ENCODE results near the gene SLC38A1.

Gene SLC38A1

GRCh38 chr12:46160981-46161690 lies 107.7 kb downstream of the SLC38A1 start:
- no peak for DNase-seq

- DNase-seq, result no peak
These were observed 108.5 kb downstream of the SLC38A1 start for GRCh38 chr12:46160101-46160980.

- no peak for DNase-seq
These were observed 109.4 kb downstream of the SLC38A1 start for GRCh38 chr12:46159309-46159901.

- DNase-seq, result no peak
These were observed 110.3 kb downstream of the SLC38A1 start for GRCh38 chr12:46158501-46158900.

GRCh38 chr12:46154221-46154985 lies 114.4 kb downstream of the SLC38A1 start:
- DNase-seq, result no peak

DNA sequence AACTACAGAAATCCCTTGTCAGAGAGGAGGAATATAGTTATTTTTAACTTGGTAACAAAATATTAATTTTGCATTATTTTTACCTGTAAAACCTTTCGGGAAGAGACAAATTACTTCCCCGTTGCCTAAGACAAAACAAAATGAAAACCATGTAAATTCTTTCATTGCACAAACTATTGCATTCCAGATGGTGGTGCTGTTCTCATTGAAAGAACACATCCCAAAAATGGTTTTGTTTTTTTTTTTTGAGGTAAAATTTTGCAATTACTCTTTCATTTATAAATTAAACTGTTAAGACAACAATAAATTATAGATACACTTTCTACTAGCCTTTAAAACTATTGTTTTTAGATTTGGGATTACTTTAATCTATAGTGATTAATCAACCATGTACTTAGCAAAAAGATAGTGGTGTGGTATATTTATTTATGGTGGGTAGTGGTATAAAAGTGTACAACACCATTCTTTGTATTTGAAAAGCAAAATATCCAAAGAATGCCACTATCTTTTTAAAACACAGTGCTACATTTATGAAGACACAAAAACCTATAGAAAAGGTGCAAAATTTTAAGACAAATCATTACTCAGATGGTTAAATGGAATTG lies 115.5 kb downstream of the SLC38A1 start:
- DNase-seq, result no peak

DNA sequence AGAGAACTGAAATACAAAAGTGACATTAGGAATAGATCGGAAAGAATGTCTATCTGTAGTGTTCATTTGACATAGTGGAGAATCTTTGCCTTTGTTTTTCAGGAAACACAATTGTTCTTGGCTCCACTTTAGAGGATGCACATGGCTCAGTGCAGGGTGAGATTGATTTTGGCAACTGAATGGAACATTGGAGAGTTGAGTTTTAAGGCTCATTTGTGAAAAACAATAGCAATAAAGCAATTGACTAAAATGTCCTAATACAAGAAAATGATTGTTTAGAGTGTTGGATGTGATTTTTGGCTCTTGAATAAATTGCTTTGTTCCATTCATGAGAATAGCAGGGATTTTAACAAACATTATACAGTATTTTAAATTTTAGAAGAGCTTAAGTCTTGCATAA lies 116.4 kb downstream of the SLC38A1 start:
- DNase-seq, result no peak

- no peak for DNase-seq
These were observed 118.1 kb downstream of the SLC38A1 start for GRCh38 chr12:46150735-46151134.

- DNase-seq, result no peak
These were observed 118.9 kb downstream of the SLC38A1 start for GRCh38 chr12:46149905-46150304.

DNA sequence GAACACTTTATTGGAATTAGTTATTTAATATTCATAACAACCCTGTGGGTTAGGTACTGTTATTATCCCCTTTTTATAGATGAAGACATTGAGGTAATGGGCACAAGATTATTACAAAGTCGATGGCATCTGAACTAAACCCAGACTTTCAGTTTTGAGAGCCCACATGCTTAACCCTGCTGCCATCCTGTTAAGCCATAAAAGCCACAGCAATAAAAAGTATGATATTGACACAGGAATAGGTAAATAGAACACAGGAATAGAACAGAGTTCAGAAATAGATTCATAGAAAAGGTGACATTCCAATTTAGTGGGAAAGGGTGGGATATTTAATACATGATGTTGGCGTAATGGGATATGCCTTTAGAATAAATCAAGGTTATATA lies 119.8 kb downstream of the SLC38A1 start:
- no peak for DNase-seq

DNA sequence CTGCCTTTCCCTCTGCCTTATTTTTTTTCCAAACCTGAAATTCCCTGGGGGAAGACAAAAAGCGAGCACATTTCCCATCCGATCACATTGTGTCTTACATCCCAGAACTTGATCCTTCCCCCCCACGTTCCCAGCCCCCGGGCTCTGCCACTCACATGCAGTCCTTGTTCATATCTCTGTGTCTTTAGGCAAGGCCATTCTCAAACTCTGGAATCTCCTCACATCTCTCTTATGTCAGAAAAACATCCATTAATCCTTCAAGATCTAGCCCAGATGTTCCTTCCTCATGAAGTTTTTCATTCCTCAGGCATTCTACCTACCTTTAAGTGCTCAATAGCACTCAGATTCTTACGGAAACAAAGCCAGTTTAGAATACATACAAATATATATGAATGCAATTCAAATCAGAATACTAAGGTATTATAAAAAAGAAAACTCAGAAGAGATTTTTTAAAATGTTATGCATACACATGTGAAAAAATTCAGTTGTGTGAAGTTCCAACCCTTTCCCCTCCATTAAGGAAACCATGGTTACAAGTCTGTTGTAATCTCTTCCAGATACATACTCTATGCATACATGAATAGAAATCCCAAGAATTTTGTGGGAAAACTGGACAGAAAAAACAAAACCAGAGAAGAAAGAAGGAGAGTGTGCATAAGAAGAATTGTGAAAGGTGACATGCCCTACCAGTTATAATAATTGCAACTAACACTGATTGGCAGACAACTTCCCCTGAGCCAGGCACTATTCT lies 120.3 kb downstream of the SLC38A1 start:
- no peak for DNase-seq

DNA sequence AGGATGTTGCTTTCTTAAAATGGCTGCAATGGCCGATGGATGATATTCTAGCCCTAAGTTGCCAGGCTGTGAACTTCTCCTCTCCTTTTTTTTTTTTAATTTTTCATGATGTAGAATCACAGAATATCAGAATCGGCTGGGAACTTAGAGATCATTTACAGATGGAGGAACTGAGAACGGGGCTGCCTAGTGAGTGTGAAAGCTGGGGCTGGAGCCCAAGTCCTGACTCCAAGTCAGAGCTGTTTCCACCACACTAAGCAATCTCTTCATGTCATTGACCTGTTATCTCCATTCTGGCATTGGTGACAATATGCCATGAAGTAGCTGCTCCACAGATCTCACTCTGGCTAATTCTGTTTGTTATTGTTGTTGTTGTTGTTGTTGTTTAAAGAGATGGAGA lies 121.7 kb downstream of the SLC38A1 start:
- DNase-seq, result no peak

DNA sequence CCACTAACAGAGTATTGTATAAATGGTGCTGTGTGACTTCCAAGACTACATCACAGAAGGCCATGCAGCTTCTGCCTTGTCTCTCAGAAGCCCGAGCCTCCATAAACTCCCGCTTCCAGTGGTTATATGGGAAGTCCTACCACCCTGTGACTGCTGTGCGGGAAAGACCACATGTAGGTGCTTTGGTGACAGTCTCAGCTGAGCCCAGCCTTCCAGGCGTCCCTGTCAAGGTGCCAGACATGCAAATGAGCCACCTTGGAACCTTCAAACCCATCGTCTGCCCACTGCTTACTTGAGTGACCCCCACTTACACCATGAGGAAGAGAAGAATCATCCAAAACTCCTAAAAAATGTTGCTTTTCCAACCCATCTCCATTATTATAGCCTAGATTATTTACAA lies 123.0 kb downstream of the SLC38A1 start:
- no peak for DNase-seq

DNA sequence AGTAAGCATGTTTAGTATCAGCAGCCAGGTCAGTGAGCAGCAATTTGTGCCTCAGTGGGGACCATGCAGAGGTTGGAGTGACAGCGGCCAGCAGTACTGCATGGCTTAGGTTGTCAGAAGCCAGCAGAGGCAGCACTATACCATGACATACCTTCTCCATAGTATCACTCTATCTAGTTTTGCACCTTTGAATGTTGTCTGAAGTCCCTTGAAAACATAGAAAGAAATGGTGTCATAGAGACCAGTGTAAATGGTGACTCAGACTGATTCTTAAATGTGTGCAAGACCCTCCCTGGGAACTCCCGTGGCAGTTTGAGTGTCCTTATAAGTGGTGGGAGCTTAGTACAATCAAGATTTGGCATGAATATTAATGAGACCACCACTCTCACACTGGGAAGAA lies 124.4 kb downstream of the SLC38A1 start:
- DNase-seq, result no peak

DNA sequence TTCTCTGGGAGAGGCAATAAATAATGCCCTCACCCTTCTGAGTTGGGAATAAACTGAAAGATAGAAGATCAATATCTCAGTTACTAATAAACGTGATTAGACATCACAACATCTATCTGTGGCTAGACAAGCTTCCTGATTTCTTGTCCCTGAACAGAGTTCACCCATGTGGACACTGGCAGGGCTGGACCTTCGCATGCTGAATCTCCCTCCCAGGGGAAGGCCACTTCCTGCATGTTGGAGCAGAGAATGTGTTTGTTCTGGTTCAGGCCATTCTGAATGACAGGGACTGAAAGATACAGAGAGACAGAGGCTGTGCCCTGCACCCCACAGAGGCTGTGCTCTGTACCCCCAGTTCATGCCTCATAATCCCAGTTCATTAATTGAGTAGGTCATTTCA lies 132.6 kb downstream of the SLC38A1 start:
- DNase-seq, result no peak

GRCh38 chr12:46135750-46136149 lies 133.1 kb downstream of the SLC38A1 start:
- no peak for DNase-seq

DNA sequence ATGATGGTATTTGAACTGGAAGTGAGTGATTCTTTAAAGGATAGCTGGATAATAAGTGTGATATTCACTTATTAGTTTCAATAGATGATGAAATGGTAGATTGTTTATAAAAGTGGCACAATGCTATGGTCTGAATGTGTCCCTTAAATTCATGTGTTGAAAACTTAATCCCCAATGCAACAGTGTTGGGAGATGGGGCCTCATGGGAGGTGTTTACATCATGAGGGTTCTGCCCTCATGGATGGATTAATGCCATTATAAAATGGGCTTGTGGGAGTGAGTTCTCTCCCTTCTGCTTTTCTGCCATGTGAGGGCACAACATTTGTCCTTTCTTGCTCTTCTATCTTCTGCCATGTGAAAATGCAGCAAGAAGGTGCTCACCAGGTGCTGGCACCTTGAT lies 134.0 kb downstream of the SLC38A1 start:
- no peak for DNase-seq

DNA sequence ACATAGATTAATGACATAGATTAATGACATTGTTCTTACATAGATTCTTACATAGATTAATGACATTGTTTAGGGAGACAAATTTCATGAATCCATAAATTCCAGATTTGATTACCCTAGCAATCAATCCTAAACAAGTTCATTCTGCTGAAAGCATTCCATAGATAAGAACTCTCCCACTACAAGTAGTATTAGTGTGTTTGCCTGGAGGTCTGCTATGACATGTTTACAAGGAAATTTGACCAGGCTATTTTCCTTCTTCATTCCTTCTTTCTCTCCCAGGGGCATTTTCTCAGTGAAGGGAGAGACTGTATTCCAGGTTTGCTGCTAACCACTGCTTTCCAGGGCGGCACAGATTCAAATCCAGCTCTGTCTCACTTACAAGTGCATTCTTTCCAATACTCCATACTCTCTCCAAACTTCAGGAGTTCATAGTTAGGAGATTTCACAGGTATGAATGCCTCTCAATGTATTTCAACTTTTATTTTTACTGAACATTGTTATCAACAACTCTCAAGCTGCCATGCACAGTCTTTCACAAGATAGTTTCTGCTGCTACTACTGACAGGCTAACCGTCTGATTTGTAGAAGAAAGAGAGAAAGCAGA lies 134.5 kb downstream of the SLC38A1 start:
- no peak for DNase-seq

DNA sequence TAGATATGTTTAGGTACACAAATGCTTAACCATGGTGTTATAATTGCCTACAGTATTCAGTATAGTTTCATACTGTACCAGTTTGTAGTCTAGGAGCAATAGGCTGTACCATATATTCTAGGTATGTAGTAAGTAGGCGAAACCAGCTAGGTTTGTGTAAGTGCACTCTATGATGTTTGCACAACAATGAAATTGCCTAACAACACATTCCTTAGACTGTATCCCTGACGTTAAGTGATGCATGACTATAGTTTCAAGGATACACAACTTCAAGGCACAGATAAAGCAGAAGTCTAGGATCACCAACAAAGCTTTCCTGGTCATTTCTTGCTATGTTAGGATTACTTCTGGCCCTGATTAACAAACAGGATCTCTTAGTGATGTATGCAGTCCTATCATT lies 135.1 kb downstream of the SLC38A1 start:
- DNase-seq, result no peak
